Dermis microvascular lymphatic vessel endothelial cell (primary cell): ENCODE results near the gene ETV5. TPM values are rescaled to one million over a fixed set of nuclear protein-coding genes. Genes with fewer than 3 reads are reported as not detected.

ENCODE experiments used
- DNase-seq, 2 donors: peaks; one replicate each; pipeline versions ENCODE4 v3.0.0 to v3.0.0-alpha.2; 2010; ENCODE audit warnings: low read depth in 2 of 2
- total RNA-seq: library from RNA; depleted of rRNA; stranded (reverse); fragments of >200 nt; gene quantifications from 2 replicates; pipeline ENCODE4 v1.2.1, GENCODE V29; 2014

ETV5 gene
- total RNA-seq, 1 donor from 2014 or later, result 28.5 TPM

DNA sequence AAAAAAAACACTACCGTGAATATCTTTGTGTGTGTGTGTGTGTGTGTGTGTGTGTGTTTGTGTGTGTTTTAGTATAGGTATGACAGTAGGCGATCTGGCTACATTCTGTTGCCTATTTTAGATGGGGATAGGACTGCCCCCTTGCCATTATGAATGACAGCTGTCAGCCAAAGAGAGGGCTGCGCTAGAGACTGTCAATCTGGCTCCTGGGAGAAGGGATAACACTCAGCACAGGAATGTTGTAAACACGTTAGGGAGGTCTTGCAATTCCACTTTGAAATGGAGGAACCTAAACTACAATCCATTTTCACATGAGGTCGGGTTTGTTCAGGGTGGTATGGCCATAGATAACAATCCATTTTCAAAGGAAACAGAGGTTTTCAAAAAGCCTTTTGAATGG, 14.1 kb upstream of the ETV5 start:
- no peak for DNase-seq

DNA sequence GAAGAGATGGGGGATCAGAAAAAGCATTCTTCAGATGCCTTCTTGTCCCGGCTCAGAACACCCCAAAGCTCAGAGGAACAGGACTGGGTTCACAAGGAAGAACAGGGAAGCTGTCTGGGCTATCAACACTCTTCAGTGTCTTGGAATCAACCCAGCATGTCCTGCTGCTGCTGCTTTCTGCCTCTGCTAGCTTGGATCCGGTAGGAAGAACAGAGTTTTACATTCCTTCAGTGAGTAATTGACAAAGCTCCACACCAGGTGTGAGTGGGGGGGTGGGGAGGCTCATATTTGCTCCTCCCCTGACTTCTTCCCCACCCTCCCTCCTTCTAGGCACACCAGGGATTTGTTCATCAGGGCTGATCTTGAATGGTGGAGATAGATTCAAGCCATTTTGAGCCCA, 13.1 kb upstream of the ETV5 start:
- no peak for DNase-seq

DNA sequence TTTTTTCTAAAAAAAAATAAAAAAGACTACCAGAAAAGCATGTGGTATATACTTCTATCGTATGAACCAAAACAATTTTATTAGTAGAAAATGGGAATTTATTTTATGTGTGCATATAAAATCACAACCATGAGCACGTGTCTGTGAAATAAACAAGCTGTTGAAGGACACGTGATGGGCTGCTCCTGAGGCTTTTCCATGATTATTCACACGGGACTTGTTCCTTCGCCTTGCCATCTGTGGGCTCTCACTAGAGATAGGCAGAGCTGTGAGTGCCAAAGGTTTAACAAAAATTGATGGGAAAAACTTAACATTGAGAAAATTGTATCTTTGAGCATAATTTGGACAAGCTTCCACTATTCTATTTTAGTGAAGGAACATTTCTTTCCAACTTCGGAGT, 12.4 kb upstream of the ETV5 start:
- DNase-seq, result no peak

DNA sequence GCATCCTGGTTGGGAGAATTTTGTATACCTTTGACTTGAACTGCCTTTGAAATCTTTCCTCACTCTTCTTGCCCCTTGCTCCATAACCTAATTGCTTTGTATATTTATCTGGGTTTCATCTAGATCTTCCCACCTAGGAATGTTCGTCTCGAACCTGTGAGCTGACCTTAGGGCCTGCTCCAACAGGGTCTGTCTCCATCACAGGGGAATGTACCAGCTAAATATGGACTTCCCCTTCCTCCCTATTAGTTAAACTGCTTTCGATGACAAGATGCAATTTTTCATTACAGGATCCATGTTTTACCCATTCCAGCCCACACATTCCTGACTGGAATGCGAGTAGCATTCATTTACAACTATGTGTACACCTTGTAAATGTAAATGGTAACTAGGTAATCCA, 10.6 kb upstream of the ETV5 start:
- DNase-seq, result no peak

DNA sequence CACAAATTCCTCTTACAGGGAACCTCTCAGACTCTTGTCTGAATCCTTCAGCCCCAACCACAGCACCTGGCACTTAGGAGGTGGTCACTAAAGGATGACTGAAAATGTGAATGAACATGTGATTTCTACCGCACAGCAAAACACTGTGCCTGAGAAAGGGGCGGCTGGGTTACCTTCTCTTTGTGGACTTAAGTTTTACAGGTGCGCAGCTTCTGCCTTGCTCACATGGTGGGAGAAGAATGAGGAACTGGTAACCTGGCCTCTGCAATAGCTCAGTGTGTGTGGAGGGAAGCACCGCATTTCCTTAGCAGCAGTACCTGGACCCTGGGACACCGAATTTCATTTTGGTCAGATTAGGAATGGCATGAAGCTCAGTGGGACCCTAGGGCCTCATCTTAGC, 9.8 kb upstream of the ETV5 start:
- DNase-seq, result no peak

DNA sequence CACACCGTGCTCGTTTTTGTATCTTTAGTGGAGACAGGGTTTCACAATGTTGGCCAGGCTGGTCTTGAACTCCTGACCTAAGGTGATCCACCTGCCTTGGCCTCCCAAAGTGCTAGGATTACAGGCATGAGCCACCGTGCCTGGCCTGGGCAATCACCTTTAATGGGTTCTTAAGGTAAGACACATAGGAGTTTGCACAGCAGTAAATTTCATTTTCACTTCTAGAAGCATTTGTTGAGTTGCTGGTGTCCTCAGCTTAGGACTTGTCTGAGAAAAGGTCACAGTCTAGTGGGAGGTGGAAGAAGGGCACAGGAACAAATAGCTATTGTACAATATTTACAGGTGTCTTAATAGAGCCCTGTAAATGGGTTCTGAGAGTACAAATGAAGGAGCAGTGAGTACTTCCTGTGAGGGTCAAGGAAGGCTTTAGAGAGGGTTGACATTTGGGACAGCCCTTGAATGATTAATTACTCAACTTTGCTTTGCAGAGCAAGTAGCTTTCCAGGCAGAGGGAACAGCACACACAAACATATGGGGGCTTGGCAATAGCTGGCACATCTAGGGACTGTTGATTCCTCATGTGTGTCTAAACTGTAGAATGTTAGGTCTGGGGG, 8.7 kb upstream of the ETV5 start:
- DNase-seq, result no peak

DNA sequence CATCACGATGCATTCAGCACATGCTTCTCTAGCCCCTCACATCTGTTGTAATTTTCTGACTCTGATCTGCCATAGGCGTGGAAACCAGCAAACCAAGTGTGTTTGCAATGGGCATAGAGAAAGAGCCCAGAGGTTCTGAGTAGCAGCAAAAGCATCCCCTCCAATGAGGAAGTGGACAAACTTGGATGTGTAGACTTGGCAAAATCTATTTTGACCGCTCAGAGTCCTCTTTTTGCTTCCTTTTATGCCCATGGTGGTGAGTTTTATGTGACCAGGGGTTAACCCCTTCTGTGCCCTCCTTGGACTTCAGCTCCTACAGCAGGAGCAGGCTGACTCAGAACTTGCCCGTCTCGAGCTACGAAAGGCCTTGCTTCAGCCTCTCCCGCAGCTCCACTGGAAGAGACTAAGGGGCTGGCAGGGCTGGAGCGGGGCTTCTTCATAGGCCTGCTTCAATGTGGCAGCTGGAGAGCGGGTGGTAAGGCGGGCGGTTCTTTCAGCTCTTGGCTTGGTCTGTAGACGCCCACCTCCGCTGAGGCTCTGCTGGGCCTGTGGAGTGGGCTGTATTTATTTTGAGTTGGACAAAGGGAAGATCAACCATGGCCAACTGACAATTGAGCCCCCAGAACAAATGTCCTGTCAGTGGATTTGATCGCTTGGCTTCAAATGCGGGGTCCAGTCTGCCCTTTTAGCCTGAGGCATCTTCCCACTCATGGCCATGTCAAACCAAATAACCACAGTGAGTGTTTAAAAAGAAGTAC, 6.5 kb upstream of the ETV5 start:
- no peak for DNase-seq

DNA sequence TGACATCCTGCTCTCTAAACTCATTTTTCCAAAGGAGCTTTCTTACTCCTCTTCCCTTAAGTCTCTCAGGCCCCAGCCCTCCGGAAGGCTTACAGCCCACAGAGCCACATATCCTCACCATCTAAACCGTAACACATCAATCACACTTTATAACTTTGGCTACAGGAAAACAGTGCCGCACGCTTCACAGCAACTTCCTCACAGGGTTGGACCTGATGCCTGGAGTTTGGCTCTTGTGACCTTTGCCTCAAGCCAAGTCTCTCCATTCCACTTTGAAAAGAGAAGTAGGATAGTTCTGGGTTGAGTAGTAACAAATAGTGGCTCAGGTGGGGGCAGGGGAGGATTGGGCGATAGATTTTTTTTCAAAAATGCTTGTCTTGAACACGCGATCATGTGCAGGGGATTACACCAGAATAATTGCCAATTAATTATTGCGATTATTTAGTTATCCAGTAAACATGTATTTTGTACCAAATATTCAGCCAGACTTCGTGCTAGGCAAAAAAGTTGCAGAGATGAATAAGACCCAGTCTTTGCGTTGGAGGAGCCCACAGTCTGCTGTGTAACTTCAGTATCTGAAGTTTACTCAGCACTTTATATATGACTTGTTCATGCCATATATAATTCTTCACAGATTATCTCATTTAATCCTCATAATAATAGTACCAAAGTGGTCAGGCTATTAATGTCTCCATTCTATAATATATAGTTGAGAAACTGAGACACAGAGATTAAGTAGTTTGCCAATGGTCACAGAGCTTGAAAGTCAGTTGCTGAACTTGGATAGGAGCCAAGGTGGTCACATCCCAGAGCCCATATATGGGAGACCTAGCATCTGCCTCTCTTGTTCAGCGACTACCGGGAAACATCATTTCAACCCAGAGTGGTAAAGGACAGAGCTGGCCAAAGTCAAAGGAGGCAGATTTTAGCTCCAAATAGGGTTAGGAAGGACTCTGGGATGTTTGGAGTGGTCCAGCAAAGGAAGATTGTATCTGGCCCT, 2.4 kb upstream of the ETV5 start:
- DNase-seq, result no peak

DNA sequence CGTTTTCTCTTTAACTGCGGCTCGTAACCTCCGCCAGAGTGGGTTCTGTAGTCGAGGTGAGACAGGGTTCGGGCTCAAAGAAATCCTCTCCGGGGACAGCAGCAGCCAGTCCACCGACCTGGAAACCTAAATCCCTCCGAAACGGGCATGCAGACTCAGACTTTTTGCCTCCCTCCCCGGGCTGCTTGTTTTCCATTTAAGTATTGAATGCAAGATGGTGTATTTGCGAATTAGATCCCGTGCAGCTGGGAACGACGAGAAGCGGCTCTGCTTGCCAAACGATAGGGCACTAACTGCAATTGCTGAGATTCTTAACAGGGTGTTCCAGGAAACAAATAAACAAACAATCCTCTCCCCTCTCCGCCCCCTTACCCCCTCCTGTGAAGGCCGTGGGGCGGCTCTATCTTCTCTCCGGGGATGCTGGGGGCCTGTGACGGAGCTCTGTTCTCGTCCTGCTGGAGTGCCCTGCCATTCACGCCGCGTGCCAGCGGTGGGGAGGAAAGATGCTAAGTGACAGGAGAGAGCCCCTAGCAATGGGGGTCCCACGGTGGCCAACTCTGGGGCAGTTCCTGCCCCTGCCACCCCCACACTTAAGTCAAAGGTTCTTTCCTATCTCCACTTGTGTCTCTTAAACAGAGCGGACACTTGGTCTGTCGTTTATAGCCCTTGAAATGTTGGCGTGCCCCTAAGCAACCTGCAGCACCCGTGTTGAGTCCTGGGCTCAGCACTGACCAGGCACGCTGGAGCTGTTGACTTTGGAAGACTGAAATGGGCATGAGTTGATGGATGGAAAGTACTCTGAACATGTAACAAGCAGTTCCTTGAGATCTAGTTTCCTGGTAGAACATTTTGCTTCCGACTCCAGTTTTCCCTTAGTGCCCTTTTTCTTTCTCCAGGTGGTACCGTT, 1.3 kb upstream of the ETV5 start:
- peak in 1 of 2 donors; percentile 14 for DNase-seq

DNA sequence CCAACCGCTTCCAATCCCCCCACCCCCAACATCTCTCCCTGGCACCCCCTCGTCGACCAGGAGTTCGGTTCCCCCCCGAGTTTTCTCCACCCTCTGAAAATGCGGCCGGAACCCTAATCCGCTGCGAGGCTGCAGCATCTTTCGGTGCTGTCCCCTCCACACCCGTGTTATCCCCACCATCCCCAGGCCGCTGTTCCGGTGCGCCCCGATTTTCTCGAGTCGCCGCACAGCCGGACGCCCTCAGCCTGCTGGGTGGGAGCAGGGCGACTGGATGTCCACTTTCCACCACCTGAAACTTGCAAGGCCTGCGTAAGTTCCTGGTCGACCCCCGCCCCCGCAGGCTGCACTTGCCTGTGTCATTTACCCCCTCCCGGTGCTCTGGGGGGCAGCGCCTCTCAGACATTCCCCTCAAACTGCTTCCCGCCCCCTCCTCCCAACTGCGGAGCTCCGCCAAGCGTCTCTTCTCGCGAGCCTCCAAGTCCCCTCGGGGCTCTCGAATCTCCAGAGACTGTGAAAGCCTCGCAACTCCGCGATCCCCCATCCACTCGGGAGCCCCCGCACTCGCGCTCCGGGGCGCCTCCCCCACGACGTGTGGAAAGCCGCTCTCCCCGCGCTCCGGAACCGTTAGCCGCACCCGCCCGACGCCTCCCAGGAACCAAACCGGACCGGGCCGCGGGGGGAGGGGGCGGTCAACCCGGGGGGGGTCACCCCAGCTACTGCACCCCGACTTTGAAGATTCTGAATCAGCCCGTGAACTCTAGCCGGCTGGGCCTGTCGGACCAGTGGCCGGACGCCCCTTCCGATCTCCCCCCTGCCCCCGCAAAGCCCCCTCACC, 566 bp downstream of the ETV5 start:
- DNase-seq, result peak in 1 of 2 donors; percentile 59

DNA sequence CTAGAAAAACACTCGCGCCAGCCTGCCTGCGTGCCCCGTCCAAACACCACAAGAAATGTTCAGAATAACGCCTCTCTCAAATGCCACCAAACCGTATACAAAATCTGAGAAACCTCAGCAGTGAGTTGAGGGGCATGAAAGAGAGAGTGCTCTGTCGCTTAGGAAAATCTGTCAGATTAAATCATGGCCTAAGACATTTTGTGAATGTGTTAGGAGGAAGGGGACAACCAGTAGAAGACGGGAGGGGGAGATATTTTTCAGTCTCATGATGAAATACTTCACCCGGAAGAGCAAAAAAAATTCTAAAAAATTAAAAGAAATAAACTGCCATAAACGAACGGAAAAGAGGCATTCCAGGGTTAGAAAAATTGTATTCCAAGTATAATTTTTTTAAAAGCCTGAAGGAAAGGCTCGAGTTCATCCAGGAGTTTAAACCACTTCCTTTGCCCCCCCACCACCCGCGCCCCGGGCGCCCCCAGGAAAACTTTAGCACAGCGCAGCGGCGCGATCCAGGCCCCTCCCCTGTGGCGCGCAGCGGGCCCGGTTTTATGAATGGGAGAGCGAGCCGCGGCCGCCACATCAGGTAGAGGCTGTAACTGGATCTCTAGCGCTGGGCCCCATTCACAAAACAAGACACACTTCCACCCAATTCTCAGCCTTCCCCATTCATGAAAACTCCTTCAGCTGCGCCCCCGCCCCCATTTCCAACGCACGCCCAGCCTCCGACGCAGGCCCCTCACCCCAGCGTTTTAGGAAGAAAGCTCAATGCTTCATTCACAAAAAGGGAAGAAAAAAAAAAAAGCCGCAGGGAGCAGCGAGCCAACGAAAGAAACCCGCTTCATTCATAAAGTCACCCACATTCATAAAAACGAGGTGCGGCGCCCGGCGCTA, 1.4 kb downstream of the ETV5 start:
- peak in 1 of 2 donors; percentile 80 for DNase-seq

DNA sequence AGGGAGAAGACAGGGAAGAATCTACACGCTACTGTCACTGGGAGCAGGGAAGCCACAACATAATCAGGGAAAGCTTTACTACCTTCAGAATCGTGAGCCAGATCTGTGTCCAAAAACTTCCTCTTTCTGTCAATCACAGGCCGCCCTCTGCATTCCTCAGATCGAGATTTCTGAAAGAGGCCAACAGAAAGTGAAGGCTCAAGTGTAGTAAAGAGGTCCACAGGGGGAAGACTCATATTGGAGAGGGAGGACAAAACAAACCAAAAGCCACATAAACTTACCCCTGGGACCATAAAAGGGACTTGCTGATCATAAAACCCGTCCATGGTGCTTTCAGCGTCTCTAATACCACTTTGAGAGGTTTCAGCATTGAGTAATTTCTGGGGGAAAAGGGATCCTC, 3.3 kb downstream of the ETV5 start:
- no peak for DNase-seq

DNA sequence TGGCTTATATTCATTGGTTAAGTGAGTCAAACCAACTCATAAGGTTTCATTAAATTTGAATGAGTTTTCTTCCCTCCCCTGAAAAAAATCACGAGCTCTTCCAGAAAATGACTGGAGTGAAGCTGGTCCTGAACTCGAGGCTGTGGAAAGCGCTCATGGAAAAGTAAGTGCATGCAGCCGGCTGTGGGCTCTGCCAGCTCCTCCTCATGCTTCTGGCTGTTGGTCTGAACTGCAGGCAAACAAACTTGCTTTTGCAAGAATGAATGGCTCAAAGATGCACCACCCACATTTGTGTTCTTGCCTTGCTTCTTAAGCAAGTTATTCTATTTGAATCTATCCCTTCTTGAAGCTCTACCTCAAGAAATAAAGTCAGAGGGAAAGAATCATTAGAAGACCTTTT, 6.2 kb downstream of the ETV5 start:
- DNase-seq, result no peak

DNA sequence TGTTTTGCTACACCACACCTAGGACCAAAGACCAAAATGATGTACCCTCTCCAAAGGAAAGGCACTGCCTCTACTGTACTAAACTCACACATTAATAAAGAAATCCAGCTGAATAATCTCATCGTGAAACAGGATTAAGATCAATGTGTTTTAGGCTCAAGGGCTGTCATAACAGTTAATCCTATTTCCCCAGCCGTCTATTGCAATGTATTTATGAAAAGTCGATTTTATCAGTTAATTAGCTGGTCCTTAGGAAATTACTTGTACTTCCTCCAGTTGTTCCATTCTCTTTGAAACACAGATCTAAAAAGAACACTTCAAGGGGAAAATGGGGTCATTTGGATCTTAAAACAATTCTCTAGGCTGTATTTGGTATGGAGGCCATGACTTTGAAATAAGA, 8.5 kb downstream of the ETV5 start:
- no peak for DNase-seq

DNA sequence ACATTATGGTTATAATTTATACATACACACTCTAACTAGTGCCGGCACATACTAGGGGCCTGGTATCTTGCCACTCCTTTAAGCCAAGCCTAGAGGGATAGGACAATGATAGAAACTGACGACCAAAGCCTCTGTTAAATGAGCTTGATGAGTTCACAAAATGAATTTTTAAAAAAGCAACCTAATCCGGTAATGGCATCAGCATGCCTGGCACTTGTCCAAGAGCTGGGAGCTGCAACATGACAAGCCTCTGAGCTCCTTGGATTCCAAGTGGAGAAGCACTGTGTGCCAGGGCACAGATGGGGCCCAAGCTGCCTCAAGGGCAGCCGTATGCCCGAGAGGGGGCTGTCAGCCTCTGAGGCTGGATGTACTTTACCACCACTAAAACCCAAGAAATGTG, 9.7 kb downstream of the ETV5 start:
- DNase-seq, result peak in 1 of 2 donors; percentile 60

DNA sequence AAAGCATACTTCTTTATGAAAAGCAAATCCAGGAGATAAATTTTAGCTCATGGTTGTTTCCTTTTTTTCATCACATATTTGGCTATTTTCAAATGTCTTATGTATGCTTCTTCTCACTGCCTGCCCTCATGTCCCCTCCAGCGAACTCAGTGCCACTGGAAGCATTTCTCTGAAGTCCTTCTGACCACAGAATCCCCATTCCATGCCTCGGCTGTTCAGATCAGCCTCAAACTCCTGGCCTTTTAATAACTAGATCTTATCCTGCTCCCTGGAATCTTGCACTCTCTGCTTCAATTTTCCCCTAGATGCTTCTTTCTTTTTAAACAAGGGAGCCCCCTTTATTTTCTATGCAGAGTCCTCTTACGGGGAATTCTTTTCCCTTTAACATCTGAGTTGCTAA, 10.1 kb downstream of the ETV5 start:
- DNase-seq, result no peak

DNA sequence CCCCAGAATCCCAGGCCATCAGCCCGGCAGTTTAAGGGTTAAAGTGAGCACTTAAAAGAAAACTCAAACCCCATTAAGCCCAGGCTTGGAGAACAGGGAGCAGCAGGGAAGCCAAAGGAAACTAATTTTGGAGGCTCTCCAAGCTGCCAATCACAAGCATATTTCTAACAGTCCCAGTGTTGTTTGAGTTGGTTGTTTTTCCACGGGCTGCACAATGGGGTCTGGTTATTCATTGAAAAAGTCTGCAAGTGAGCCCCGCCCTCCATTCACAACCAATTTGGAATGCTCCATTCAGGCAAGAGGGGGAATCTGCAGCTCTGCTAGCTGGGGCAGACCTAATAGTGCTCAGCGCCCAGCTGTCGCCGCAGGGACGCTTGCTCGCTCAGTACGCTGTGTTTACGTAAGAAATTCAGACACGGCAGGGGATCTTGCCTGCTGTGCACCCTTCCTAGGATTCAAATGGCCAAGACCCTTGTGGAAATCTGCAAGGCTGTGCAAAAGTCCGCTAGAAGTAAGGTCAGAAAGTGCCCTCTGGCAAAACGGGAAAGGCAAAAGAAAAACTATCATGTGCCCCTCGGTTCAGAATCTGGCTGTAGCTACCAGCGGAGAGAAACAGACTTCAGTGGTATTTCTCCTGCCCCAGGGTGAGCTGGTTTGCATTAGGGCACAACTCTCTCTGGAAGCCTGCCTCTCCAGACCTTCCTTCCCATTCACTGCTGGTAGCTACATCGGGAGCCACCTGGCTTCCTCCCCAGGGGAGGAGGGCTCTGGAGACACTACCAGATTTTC, 11.0 kb downstream of the ETV5 start:
- peak; percentile 94 to 95 for DNase-seq

DNA sequence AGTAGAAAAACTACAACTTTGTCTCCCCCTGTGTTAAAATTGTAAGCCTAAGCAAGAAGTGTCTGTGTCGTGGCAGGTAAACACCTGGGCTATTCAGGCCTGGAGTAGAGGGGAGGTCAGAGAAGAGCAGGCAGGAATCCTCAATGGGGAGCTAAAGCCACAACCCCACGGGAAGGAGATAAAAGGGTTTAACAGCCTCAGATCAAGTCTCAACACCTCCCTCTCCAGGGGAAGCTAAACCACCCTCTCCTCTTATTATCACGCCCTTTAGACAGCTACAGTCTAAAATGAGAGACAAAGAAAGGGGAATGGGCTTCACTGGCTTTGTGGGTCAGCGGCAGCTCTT, 11.6 kb downstream of the ETV5 start:
- no peak for DNase-seq

DNA sequence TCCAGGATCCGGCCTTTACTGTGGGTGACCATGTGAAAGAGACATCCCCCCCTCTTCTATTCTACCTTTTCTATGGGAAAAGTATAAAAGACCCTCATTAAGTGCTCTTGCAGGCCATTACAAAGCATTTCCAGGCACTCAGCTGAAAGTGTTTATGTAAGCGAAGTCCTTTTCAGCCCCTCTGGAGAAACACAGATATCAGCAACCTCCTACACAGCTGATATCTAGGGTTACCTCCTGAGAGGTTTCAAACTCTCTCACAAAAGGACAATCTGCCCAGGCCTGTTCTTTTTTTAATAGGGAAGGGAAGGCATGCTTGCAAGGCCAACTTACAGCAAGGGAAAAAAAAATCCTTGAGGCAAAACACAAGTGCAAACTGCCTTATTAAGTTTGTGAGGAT, 12.6 kb downstream of the ETV5 start:
- DNase-seq, result no peak
